Muscle of back (tissue), 11 donors: ENCODE measurements around the gene CAMTA1. TPM values are rescaled to one million over a fixed set of nuclear protein-coding genes. Genes with fewer than 3 reads are reported as not detected.

ENCODE experiments used
- DNase-seq, 3 donors: peaks; one replicate each; pipeline versions ENCODE4 v3.0.0 to v3.0.0-alpha.2; 2013
- polyA plus RNA-seq, 10 donors: library from polyadenylated mRNA; unstranded; fragments of 120-200 nt; gene quantifications; one replicate each; pipeline ENCODE4 v1.2.1, GENCODE V29; 2013; ENCODE audit not compliant: insufficient read length in 10 of 10

Gene CAMTA1
- polyA plus RNA-seq, 10 donors = 36.4 to 49.7 (median 44.0) TPM

DNA sequence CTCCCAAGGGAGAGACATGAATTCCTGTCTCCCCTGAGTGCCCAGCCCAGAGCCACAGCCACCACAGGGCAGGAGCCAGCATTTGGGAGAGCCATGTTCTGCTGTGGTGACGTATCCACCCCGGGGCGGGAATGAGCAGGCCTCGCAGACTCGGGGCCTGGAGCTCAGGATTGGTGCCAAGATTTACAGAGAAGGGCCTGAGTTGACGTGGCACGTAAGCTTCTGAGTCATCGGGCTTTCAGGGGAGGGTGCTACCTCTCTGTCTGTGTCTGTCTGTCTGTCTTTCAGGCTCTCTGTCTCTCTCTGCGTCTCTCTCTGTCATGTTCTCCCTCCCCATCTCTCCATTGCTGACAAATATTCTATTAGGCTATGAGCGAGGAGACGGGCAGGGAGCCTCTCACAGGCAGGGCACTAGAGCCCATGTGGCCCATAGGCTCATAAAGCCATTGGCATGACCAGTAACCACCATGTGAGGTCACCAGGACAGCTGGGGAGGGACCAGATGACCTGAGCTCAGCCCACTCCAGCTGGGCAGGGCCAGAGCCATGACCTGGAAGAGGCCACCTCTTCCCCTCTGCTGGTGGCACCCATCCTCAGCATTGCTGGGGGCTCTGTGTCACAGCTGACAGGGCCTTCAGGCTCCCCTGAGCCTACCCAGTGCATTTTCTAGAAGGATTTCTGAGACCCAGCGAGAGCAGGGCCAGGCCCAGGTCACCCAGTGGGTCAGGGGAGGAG lies 685.8 kb downstream of the CAMTA1 start:
- DNase-seq = peak; percentile 51 to 96 (median 69)

DNA sequence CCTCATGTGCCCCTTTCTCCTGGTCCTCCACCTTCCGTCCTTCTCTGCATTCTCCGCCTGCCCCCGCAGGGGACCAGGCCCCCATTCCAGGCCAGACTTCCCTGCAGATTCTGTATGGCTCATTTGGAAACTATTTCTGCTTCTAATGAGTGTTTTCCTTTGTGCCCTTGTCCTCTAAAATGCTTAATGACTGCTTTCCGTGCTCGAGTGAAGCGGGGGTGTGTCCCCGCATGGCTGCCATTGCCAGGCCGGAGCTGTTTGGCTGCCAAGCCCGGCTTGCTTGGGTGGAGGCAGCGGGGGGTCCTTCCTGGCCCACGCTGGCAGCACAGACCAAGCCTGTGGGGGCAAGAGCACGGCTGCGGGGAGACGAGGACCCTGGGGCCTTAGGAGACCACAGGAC lies 686.6 kb downstream of the CAMTA1 start:
- DNase-seq = peak in 1 of 3 donors; percentile 73

DNA sequence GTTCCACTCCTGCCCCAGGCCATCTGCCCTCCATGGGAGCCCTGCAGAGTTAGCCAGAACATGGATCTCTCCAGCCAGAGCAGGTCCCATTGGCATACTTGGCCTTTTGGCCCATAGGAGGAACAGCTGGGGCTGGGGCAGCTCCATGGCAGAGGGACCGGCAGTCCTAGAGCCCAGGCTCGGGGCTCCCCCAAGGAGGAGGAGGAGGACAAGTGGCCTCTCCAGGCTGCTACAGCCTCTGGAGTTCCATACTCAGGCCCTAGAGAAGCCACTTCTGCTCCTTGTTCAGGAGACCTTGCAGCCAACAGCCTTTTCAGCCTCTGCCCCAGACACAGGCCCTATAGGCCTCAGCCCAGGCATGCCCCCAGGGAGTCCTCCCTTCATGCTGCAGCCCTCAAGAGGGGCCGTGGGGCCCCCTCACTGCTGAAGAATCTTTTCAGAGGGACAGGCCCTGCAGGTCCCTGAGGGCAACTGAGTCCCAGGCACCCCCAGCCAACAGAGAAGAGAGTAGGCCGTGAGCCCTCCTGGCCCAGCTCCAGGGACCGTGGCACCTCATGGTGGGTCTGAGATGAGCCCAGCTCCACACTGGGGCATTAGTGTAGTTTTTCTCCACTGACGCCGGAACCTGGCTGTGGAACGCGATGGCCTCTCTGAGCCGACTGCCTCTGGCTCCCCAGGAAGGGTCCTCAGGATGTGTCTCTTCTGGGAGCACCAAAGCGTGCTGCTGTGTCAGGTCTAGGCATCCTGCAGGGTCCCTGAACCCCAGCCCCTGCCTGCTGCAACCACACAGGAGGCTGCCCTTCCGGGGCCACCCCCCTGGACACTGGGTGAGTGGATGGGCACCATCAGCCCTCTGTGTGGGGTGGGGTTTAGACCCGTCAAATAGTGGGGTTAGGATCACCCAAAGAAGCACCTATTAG lies 688.2 kb downstream of the CAMTA1 start:
- DNase-seq = no peak

DNA sequence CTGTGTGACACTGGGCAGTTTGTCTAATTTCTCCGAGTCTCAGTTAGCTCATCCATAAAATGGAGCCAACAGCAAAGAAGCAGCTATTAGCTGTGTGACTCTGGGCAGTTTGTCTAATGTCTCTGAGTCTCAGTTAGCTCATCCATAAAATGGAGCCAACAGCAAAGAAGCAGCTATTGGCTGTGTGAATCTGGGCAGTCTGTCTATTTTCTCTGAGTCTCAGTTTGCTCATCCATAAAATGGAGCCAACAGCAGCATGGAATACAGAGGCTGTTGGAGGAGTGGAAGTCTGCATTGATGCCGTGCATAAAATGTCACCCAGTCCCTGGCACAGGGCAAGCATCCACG lies 688.9 kb downstream of the CAMTA1 start:
- no peak for DNase-seq

DNA sequence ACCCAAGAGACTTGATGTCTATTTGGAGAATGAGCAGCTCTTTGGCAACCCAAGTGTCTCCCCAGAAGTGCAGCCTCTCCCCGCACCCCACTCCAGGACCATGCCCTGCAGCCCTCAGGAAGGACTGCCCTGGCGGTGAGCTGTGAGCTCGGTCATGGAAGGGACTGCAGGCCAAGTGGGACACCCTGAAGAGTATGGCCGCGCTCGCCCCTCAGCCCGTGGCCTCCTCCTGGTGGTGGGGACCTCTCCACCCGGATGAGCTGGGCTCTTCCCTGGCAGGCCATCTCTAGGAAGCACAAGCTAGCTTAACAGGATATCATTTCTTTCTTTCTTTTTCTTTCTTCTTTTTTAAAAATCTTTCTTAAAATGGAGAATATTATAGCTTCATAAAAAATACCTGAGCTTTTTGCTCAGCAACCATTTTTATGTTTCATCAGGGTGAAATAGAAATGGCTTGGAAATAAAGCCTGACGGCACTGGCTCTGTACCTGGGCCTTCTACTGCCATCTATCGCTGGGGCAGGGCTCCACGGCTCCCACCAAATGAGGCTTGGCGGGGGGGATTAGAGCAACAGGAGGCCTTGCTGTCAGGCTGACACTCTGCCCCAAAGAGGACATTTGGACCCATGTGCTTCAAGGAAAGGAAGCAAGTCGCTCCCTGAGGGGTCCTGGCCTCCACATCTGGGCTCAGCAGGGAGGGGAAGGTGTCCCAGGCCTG lies 689.7 kb downstream of the CAMTA1 start:
- DNase-seq = no peak

DNA sequence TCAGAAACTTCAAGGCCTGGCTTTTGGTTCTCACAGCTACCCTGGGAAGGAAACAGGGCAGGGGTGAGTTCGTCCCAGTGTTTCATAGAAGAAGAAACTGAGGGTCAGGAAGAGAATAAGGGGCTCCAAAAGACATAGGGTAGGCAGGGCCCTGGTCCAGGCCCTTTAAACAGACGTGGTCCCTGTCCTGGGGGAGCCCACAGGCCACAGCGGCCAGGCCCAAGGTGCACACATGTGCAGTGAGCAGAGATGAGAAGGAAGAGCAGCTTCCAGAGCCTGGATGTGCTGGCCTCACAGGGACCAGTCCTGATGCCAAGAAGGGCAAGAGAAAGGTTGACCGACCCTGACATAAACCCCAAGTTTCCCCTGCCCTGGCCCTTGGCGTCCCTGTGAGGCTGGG lies 690.4 kb downstream of the CAMTA1 start:
- no peak for DNase-seq

DNA sequence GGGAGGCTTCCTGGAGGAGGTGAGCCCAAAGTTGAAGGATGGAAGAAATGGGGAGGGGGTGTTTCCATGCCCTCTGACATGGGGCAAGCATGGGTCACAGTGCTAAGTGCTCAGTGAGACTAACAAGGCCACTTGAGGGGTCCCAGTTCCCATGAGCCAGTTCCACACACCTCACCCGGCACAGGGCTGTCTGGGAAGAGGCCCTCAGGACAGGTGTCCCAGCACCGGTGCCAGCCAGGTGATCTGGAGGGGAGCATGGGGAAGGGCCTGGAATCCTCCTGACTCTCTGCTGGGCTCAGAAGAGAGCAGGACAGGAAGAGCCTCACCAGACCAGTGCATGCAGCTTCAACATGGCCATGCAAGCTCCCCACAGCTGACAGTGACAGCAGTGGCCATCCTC lies 691.1 kb downstream of the CAMTA1 start:
- DNase-seq = no peak

DNA sequence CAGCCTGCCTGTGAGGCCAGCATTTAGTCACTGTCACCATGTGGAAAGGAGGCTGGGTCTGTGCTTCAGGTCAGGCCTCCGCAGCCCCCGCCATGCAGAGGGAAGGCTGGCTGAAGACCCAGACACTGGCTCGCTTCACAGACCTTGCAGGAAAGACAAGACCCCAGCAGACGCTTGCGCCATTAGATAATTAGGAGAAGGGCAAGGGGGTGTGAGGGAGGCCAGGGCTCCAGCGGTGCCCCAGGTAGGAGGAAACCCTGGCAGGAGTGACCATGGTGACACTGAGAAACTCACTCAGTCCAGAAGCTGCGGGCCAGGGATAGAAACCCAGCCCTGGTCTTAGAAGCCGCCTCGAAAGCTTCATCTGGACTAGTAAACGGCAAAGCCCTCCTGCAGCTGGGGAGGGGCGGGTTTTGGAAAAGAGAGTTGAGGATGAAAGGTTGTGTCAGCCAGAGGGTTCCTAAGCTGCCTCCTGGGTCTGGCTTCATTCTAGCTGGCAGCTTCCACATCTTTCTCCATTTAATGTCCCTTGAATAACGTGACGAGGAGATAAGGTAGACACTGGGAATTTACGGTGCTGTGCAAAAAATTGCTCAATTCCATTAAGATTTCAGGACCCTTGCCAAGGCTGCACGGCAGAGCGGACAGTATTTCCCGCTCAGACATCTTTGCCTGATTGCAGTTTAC lies 691.8 kb downstream of the CAMTA1 start:
- peak in 1 of 3 donors; percentile 44 for DNase-seq

DNA sequence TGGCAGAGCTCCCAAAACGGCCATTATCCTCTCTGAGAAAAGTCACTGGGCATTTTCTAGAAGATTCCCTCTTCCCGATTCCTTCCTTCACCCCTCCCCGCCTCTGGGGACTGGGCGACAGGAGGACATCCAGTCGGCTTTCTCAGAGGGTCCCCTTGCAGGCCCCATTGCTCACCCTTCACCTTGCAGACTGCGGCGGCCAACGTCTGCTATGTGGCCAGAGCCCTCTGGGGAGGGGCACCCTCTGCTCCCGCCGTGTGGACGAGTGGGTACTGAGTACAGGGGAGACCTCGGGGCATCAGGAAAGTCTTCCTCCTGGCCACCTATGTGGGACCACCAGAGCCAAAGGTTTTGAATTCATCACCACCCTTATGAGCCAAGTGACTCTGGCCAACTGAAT lies 692.3 kb downstream of the CAMTA1 start:
- DNase-seq = no peak

DNA sequence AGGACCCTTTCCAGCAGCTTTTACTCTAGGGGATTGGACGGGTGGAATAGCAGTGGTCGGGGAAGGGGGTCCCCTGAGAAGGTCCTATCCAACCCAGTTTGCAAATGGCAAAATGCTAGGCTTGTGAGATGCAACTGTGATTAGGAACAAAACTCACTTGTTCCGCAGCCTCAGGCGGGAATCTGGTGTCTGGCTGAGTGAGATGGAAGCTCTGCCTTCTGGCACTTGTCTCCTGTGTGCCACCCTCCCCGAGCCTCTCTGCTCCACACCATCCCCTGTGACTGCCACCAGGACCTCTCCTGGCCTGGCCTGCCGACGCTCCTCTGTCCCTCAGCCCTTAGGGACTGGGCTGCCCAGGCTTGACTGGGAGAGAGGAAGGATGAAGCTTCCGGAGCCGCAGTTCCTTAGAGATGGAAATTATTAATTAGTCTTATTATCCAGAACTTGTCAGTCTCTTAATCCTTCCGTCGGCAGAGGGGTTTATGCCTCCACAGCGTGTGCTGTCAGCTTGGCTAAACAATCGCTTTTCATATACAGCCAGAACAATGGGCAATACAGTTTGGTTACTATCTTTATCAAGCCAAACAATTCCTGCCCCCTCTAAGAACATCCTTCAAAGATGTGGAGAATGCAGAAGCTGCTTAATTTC lies 693.0 kb downstream of the CAMTA1 start:
- DNase-seq = no peak

DNA sequence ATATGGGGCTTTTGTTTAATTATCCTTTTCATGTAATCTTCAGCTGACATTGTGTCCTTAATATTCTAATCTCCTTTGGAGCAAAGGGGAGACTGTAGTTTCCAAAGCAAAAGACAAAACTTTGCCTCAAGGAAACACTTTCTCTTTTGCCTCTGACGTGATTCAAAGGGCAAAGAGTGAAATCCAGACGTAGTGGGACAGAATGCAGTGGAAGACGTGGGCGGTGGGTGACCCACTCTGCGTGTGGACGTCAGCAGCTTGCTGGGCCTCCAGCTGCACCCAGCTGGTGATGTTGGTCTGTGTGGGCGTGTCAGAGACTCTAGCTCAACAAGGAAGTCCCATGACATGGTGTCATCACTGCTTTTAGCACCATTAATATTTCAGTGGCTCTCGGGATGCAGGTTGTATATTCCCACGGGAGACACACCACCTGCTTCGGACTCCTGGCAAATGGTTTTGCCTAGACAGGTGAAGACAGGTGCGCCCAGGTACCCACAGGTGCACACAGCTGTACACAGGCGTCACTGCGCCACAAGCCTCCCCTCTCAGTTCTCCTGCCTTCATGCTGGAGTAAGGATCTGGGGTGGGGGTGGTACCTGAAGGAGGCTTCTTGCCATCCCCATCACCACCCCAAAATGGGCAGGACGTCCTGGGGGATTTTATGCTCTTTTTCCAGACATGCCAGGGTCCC lies 693.7 kb downstream of the CAMTA1 start:
- DNase-seq = peak in 1 of 3 donors; percentile 62

DNA sequence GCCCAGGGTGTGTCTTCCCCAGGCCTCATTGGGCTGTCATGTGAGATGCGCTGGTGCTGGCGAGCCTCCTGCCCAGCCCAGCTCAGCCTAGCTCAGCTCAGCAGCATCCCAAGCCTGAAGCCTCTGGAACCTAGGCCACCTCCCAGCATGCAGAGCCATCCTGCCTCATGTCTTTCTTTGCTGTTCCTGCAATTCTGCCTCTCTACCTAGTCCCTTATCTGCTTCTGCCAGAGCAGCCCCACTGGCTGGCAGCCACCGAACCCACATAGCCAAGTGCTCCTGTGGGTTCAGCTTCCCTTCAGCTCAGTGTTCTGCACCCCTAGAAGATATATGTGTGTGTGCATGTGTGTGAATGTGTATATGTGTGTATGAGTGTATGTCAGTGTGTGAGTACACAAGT lies 694.3 kb downstream of the CAMTA1 start:
- DNase-seq = no peak

DNA sequence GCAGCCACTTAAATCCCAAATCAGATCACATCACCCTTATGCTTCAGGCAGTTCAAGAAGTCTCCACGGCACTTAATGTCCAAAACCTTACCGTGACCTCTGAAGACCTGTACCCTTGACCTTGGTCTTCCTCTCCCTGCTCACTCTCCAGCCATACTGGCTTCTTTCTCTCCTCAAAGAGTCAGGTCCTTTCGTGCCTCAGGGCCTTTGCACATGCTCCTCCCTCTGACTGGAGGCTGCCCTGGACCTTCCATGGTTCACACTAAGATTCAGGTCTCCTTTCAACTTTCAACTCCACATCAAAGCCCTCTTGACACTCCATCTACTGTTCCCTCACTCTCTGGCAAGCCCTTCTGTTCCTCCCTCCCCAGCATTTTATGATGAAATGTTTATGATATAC lies 695.9 kb downstream of the CAMTA1 start:
- DNase-seq = no peak

DNA sequence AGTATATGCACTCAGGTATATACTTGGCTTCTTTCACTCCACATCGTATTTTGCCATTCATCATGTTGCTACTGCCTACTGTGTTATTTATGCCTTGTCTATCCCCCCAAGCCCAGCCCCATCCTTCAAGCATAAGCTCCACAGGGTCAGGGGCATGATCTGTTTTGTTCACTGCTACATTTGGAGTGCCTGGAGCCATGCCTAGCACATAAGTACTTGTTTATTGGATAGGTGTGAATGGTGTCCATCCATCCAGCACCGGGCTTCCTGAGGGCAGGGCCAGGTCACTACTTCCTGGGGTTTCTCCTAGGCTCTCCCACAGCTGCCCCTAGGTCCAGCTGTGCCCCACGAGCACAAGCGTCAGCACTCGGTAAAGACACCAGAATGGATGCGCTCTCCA lies 696.8 kb downstream of the CAMTA1 start:
- no peak for DNase-seq

DNA sequence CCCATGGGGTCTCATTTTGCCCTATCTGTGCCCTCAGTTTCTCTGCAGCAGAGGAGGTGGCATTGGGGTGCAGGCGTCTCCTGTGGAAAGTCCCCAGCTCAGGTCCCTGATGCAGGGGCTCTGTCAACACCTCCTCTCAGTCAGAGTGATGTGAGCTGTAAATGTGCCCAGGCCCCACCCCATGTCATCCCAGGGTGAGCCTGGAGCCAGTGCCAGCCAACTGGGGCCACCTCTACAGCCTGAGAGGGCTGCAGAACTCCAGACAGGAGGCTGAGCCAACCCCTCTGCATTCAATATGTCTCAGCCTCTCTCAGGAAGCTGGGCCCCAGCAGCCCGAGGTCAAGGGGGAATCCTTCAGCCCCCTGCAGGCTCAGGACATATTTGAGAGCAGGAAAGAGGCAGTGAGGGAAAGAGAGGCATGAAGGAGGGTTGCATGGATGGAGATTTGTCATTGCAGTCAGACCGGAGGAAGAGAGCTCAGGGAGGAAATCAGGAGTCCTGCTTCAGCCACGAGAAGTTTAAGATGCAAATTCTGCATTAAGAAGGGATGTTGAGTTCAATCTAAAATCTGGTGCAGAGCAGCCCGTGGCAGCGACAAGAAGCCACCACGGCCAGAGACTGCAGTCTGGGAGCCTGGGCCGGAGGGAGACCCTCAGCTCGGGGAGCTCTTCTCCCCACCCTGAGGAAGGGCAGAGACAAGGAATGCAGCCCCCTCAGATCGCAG lies 697.7 kb downstream of the CAMTA1 start:
- no peak for DNase-seq

DNA sequence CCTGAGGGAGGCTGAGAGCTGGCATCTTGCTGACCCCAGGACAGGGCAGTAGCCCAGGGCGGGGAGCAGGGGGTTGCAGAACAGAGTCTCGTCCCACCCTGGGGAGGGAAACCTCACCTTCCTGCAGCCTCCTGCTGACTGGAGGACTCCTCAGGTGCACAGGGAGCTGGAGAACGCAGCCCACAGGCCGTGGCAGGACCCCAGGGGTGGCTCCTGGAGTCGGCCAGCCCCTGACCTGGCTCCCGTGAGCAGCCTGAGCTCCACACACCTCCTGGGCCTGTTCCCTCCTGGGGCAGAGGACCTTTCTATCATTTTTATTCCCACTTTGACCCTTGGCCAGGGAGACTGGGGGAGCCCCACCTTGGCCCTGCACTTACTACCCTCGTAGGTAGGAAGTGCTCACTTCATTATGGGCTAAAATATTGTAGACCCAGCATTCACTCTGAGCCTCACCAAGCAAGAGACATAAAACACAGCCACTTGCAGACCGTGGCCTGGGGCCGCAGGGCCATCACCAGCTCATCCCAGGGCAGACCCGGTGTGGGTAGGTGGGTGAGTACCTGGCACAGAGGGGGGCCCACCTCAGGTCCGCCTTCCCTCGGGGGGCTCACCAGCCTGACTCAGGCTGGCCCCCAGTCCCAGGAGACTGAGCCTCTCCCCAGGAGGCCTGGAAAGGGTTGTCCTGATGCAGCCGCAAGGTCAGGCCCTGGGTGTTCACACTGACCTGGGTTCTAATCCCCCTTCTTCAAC lies 698.6 kb downstream of the CAMTA1 start:
- no peak for DNase-seq

DNA sequence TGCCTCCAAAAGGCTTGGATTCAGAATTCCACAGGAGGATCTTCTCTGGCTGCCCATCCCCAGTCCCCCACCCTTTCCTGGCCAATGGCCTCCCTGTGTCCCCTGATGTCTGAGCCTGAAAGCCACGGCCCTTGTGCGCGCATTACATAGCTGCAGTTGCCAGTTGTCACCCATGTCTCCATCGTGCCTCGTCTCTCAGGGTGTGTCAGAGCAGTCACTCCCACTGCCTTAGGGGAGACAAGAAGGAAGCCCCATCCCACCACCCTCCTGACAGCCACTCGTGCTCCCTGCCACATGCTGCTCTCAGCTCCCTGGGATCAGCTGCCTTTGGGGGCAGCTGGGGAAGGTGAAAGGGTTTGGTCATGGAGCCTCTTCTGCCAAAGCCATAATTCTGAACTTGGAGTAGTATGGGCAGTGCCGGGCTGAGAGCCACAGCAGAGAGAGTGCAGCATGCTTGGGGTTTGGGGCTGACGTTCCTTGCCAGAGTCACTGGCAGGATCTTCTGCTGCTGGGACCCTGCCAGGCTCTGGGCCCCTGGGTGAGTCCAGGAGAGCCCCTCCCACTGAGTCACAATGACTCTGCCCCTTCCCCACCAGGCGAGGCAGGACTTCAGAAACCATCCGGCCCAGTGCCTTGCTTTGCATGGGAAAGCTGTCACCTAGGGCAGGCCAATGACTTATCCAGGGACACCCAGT lies 700.0 kb downstream of the CAMTA1 start:
- DNase-seq = no peak

DNA sequence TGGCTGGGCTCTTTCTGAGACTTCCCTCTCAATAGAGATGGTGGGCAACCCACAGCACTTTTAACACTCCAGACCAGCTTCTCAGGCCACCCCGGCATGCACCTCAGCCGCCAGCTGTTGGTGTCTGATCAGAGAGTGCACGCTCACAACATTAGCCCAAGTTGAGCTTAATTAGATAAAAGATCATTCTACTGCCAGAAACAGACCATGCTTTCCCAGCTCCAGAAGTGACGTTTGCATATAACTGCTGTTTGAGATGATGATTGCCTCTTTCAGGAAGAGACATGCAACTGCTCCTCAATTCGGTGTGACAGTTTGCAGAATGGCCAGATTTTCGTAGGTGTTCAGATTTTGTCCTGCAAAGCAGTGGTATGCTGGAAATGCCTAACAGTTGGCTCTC lies 700.6 kb downstream of the CAMTA1 start:
- DNase-seq = no peak
